Renal cortical epithelial cell (primary cell): Measurements from ENCODE around the gene OSBPL6. TPM values are rescaled to one million over a fixed set of nuclear protein-coding genes. Genes with fewer than 3 reads are reported as not detected.
A peak's percentile ranks its signal among the peaks of the same experiment; 100 is the strongest.
"Not testable (repeated sequence)": the region's sequence is repeated elsewhere in the genome, so short reads cannot be mapped to it uniquely, and the experiment has no call there.

Experiments used
- DNase-seq: peaks from one replicate; pipeline ENCODE4 v3.0.0-alpha.2; 2011; ENCODE audit warnings: low read depth
- total RNA-seq: library from RNA; depleted of rRNA; stranded (reverse); fragments of >200 nt; gene quantifications from 2 replicates; pipeline ENCODE4 v1.2.3, GENCODE V29; 2014

The OSBPL6 gene
- total RNA-seq, 1 donor from 2014 or later = 2.5 TPM

- no peak for DNase-seq
Observed at GRCh38 chr2:178401994-178402437, 207.7 kb downstream of the OSBPL6 start.

GRCh38 chr2:178403671-178404306, 209.5 kb downstream of the OSBPL6 start:
- no peak for DNase-seq

- DNase-seq = peak; percentile 61
Observed at GRCh38 chr2:178404368-178404767, 210.1 kb downstream of the OSBPL6 start.

GRCh38 chr2:178409261-178409660, 214.9 kb downstream of the OSBPL6 start:
- no peak for DNase-seq

- no peak for DNase-seq
Observed at GRCh38 chr2:178412047-178412446, 217.7 kb downstream of the OSBPL6 start.

GRCh38 chr2:178412453-178412852, 218.1 kb downstream of the OSBPL6 start:
- DNase-seq = not testable (repeated sequence)

GRCh38 chr2:178413472-178414265, 219.4 kb downstream of the OSBPL6 start:
- DNase-seq = peak; percentile 44

GRCh38 chr2:178414266-178415247, 220.2 kb downstream of the OSBPL6 start:
- peak; percentile 92 for DNase-seq

- no peak for DNase-seq
Observed at GRCh38 chr2:178415979-178416378, 221.7 kb downstream of the OSBPL6 start.

- no peak for DNase-seq
Observed at GRCh38 chr2:178417916-178418315, 223.6 kb downstream of the OSBPL6 start.

- DNase-seq = peak; percentile 11
Observed at GRCh38 chr2:178418426-178418825, 224.1 kb downstream of the OSBPL6 start.

- DNase-seq = peak; percentile 26
Observed at GRCh38 chr2:178419123-178419522, 224.8 kb downstream of the OSBPL6 start.

- no peak for DNase-seq
Observed at GRCh38 chr2:178420463-178420999, 226.2 kb downstream of the OSBPL6 start.

- no peak for DNase-seq
Observed at GRCh38 chr2:178422097-178422496, 227.8 kb downstream of the OSBPL6 start.

- not testable (repeated sequence) for DNase-seq
Observed at GRCh38 chr2:178423746-178424145, 229.4 kb downstream of the OSBPL6 start.

- no peak for DNase-seq
Observed at GRCh38 chr2:178425255-178425827, 231.0 kb downstream of the OSBPL6 start.

- no peak for DNase-seq
Observed at GRCh38 chr2:178426388-178426787, 232.1 kb downstream of the OSBPL6 start.

GRCh38 chr2:178427458-178427857, 233.1 kb downstream of the OSBPL6 start:
- no peak for DNase-seq

- DNase-seq = no peak
Observed at GRCh38 chr2:178428396-178428806, 234.1 kb downstream of the OSBPL6 start.

GRCh38 chr2:178429336-178429735, 235.0 kb downstream of the OSBPL6 start:
- no peak for DNase-seq

- DNase-seq = no peak
Observed at GRCh38 chr2:178436662-178437061, 242.3 kb downstream of the OSBPL6 start.
